HEK293 (cell line): ENCODE results near the gene TMEM143.

ENCODE experiments used
- CTCF ChIP-seq: fragments of 450-650 bp; formaldehyde crosslinking; IDR thresholded peaks from 2 replicates; pipeline ENCODE4 v1.5.1; 2016; ENCODE audit warnings: missing biosample characterization, missing genetic modification characterization
- HOXA7 ChIP-seq: sonication (generic); formaldehyde crosslinking; IDR thresholded peaks from 2 replicates; pipeline ENCODE4 v1.8.1; 2022; ENCODE audit warnings: missing genetic modification reagents, borderline replicate concordance
- KLF16 ChIP-seq: fragments of 450-650 bp; formaldehyde crosslinking; IDR thresholded peaks from 2 replicates; pipeline ENCODE4 v1.5.1; 2017; ENCODE audit warnings: missing biosample characterization, missing genetic modification characterization
- PATZ1 ChIP-seq: fragments of 450-650 bp; formaldehyde crosslinking; IDR thresholded peaks from 2 replicates; pipeline ENCODE4 v1.5.1; 2016; ENCODE audit warnings: missing biosample characterization, missing genetic modification characterization
- TSHZ1 ChIP-seq: fragments of 450-650 bp; formaldehyde crosslinking; IDR thresholded peaks from 2 replicates; pipeline ENCODE4 v1.5.1; 2016; ENCODE audit warnings: missing biosample characterization, missing genetic modification characterization, borderline replicate concordance
- ZBTB44 ChIP-seq: fragments of 450-650 bp; IDR thresholded peaks from 2 replicates; pipeline ENCODE4 v1.5.1; 2018; ENCODE audit warnings: missing biosample characterization, mild to moderate bottlenecking, missing genetic modification characterization
- ZBTB8A ChIP-seq: fragments of 450-650 bp; formaldehyde crosslinking; IDR thresholded peaks from 2 replicates; pipeline ENCODE4 v1.5.1; 2016; ENCODE audit warnings: missing biosample characterization, missing genetic modification characterization
- ZNF341 ChIP-seq: fragments of 450-650 bp; formaldehyde crosslinking; IDR thresholded peaks from 2 replicates; pipeline ENCODE4; 2016; ENCODE audit warnings: low read depth, missing biosample characterization, missing genetic modification characterization
- ZNF398 ChIP-seq: fragments of 450-650 bp; formaldehyde crosslinking; IDR thresholded peaks from 2 replicates; pipeline ENCODE4 v1.5.1; 2017; ENCODE audit warnings: missing biosample characterization, missing genetic modification characterization
- ZNF404 ChIP-seq: fragments of 450-650 bp; formaldehyde crosslinking; IDR thresholded peaks from 2 replicates; pipeline ENCODE4 v1.5.1; 2017; ENCODE audit warnings: missing biosample characterization, missing genetic modification characterization
- ZNF48 ChIP-seq: fragments of 450-650 bp; formaldehyde crosslinking; IDR thresholded peaks from 2 replicates; pipeline ENCODE4 v1.5.1; 2016; ENCODE audit warnings: missing biosample characterization, missing genetic modification characterization
- ZNF664 ChIP-seq: fragments of 450-650 bp; formaldehyde crosslinking; IDR thresholded peaks from 2 replicates; pipeline ENCODE4 v1.5.1; 2016; ENCODE audit warnings: missing biosample characterization, missing genetic modification characterization
- ZNF747 ChIP-seq: fragments of 450-650 bp; formaldehyde crosslinking; IDR thresholded peaks from 2 replicates; pipeline ENCODE4 v1.5.1; 2016; ENCODE audit warnings: missing biosample characterization, missing genetic modification characterization
- ZNF768 ChIP-seq: fragments of 450-650 bp; formaldehyde crosslinking; IDR thresholded peaks from 2 replicates; pipeline ENCODE4 v1.5.1; 2018; ENCODE audit warnings: missing biosample characterization, mild to moderate bottlenecking, missing genetic modification characterization

Gene TMEM143

GRCh38 chr19:48330012-48330681 lies 33.6 kb downstream of the TMEM143 start (continued):
- no peak for TF ChIP-seq HOXA7 (CRISPR knock-in tag)
- peak; percentile 78 for TF ChIP-seq PATZ1 (tag by site-specific recombination)
- peak; percentile 76 for TF ChIP-seq KLF16
- 0 out of 2 replicates have a peak, but pooled peaks have one; percentile 12 for TF ChIP-seq ZBTB8A (tag by site-specific recombination)
- no peak for TF ChIP-seq ZNF341 (tag by site-specific recombination)
- TF ChIP-seq ZNF768: no peak
- no peak; the same call in 1 of the 2 replicates for TF ChIP-seq ZBTB44
- TF ChIP-seq ZNF664 (tag by site-specific recombination): no peak
- 0 out of 2 replicates have a peak, but pooled peaks have one; percentile 7 for TF ChIP-seq ZNF398 (tag by site-specific recombination)
- no peak for TF ChIP-seq ZNF404 (tag by site-specific recombination)
- TF ChIP-seq ZNF48 (tag by site-specific recombination): no peak
- no peak for TF ChIP-seq ZNF747
- no peak for TF ChIP-seq TSHZ1 (tag by site-specific recombination)
- TF ChIP-seq CTCF: peak; percentile 75
